ENCODE results near the gene MRPL2. TPM values are rescaled to one million over a fixed set of nuclear protein-coding genes. Genes with fewer than 3 reads are reported as not detected.
A peak's percentile ranks its signal among the peaks of the same experiment; 100 is the strongest.

The MRPL2 gene
- polyA plus RNA-seq, 3 donors: 23.9 to 26.9 (median 26.3) TPM

DNA sequence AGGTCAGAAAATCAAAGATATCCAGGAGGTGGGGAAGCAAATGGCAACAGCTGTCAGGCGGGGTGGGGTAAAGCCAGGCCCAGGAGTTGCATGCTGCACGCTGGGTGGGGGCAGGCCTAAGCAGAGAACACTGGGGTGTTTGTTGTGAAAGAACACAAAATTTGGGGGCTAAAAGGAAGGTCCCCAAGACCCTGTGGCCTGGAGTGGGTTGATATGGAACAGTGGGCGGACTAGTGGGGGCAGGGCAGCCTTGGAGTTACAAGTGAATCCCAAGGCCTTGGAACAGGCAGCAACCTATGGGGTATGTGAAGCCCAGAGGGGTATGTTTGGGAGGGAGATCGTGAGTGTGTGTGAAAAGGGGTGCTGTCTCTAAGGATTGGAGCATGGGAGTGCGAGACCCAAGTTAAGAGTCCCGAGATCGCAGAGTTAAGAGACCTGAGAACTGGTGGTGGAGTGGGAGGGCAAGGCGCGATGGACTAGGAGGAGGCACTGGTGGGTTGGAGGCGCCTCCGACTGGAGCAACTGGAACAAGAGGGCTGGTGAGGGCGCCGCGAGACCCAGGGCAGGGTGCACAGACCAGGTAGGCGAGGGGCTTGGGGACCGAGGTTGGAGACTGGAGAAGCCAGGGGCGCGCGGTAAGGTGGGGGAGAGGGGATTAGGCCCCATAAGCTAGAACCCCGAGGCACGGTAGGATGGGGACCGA lies 6.2 kb downstream of the MRPL2 start:
- peaks cover 16 to 44% of the 10 kb centered on the region in 2 donors for H3K36me3 ChIP-seq (replicated peaks in 1 of 2; ENCODE audit: control insufficient read depth in 1 of 2, insufficient read depth in 2 of 2, low read length in 2 of 2)
- H3K27me3 ChIP-seq (ENCODE audit: control insufficient read depth in 2 of 2, insufficient read depth in 2 of 2, low read length in 2 of 2): no peaks in the 10 kb centered on the region
- DNase-seq: no peak
- peaks cover 28% of the 10 kb centered on the region for H3K4me1 Mint-ChIP-seq
- TF ChIP-seq, protein P1, sequence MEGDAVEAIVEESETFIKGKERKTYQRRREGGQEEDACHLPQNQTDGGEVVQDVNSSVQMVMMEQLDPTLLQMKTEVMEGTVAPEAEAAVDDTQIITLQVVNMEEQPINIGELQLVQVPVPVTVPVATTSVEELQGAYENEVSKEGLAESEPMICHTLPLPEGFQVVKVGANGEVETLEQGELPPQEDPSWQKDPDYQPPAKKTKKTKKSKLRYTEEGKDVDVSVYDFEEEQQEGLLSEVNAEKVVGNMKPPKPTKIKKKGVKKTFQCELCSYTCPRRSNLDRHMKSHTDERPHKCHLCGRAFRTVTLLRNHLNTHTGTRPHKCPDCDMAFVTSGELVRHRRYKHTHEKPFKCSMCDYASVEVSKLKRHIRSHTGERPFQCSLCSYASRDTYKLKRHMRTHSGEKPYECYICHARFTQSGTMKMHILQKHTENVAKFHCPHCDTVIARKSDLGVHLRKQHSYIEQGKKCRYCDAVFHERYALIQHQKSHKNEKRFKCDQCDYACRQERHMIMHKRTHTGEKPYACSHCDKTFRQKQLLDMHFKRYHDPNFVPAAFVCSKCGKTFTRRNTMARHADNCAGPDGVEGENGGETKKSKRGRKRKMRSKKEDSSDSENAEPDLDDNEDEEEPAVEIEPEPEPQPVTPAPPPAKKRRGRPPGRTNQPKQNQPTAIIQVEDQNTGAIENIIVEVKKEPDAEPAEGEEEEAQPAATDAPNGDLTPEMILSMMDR (IDR thresholded peaks at IDR 0.05): no peak
- peak overlapping the region; percentile 83 to 94 (median 92) for H3K27ac Mint-ChIP-seq
- no peaks in the 10 kb centered on the region for H3K9me3 Mint-ChIP-seq
- peak overlapping the region; percentile 66 to 91 (median 85) for H3K4me3 ChIP-seq (replicated peaks in 1 of 3; ENCODE audit: low read depth in 2 of 3, low read length in 3 of 3)
- peaks cover 7% of the 10 kb centered on the region for H3K79me2 ChIP-seq (ENCODE audit: insufficient read depth, low read length)
- peak overlapping the region; percentile 80 for H3K9ac ChIP-seq (ENCODE audit: insufficient read depth, low read length, poor library complexity, severe bottlenecking)
- peaks cover 0 to 2% (median 2%) of the 10 kb centered on the region in 3 donors for H3K27me3 Mint-ChIP-seq (ENCODE audit: low read depth in 3 of 3)
- H3K27ac ChIP-seq (ENCODE audit: low read depth in 1 of 2, low read length in 2 of 2): peak overlapping the region; percentile 44 to 86
- no peaks in the 10 kb centered on the region for H4K20me1 ChIP-seq (ENCODE audit: insufficient read depth, low read length)
- intact Hi-C loops (cut with micrococcal nuclease): loop anchor here in 1 of 2 donors (10.0 kb wide), 1 partner anchor 122 kb away; the partner anchor contains the start of gene SRF
- peak overlapping the region; percentile 98 for H2AFZ ChIP-seq (ENCODE audit: insufficient read depth, low read depth, low read length, poor library complexity, severe bottlenecking)
- peaks cover 11 to 22% of the 10 kb centered on the region in 2 donors for H3K4me1 ChIP-seq (ENCODE audit: control insufficient read depth in 1 of 2, insufficient read depth in 2 of 2, low read length in 2 of 2)
- H3K9me3 ChIP-seq (replicated peaks in 1 of 2; ENCODE audit: control insufficient read depth in 1 of 2, insufficient read depth in 1 of 2, low read length in 2 of 2): no peaks in the 10 kb centered on the region
- 11% methylated on average over 22 of the region's 22 CpGs for WGBS (ENCODE audit: insufficient coverage)
- peak overlapping the region; percentile 98 for H3K4me2 ChIP-seq (replicated peaks; ENCODE audit: extremely low read depth, low read length, poor library complexity, severe bottlenecking)
- H3K36me3 Mint-ChIP-seq: peaks cover 43 to 54% of the 10 kb centered on the region in 2 donors
- peak overlapping the region; percentile 89 to 97 for H3K4me3 Mint-ChIP-seq

DNA sequence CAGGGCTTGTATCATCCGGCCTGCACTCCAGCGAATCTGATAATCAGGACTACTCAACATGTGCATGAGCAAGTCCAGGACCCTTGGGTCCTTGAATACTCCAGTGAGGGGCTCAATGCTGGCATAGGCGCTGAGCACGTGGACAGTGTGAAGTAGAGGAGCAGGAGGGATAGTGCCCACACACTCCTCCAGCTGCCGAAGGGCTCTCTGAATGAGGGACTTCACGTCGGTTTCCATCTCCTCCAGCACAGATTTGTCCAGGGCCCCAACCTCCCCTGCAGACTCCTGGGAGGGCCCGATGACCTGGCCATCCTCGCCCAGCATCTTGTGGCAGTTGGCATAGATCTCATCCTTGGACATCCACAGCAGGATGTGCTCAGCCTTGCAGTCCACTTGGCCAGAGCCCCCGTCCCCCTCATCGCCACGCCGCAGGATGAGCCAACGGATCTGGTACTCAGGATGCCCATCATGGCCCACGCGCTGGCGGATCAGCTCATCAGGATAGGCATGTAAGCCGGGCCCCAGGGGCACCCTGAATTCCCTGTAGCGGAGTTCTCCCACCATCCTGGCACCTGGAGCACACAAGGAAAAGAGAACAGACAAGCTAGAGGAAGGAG lies 6.9 kb downstream of the MRPL2 start:
- H3K4me3 ChIP-seq (replicated peaks in 1 of 3; ENCODE audit: low read depth in 2 of 3, low read length in 3 of 3): peak overlapping the region in 1 of 3 experiments; percentile 91

More for the DNA sequence above, 6.9 kb downstream of the MRPL2 start:
- H3K27me3 Mint-ChIP-seq (ENCODE audit: low read depth in 3 of 3): peaks cover 0 to 2% (median 2%) of the 10 kb centered on the region in 3 donors
- no peak for DNase-seq
- H3K27ac ChIP-seq (ENCODE audit: low read depth in 1 of 2, low read length in 2 of 2): peak overlapping the region in 1 of 2 donors; percentile 86
- H3K4me1 Mint-ChIP-seq: peaks cover 27% of the 10 kb centered on the region
- H3K9me3 Mint-ChIP-seq: no peaks in the 10 kb centered on the region
- peaks cover 2% of the 10 kb centered on the region for H3K79me2 ChIP-seq (ENCODE audit: insufficient read depth, low read length)
- no peaks in the 10 kb centered on the region for H3K27me3 ChIP-seq (ENCODE audit: control insufficient read depth in 2 of 2, insufficient read depth in 2 of 2, low read length in 2 of 2)
- peak overlapping the region; percentile 89 to 97 for H3K4me3 Mint-ChIP-seq
- H3K36me3 ChIP-seq (replicated peaks in 1 of 2; ENCODE audit: control insufficient read depth in 1 of 2, insufficient read depth in 2 of 2, low read length in 2 of 2): peaks cover 20 to 44% of the 10 kb centered on the region in 2 donors
- 96% methylated on average over 19 of the region's 19 CpGs for WGBS (ENCODE audit: insufficient coverage)
- H3K36me3 Mint-ChIP-seq: peaks cover 42 to 58% of the 10 kb centered on the region in 2 donors
- H3K9ac ChIP-seq (ENCODE audit: insufficient read depth, low read length, poor library complexity, severe bottlenecking): no peak overlapping the region
- H3K27ac Mint-ChIP-seq: peak overlapping the region in 4 of 7 donors; percentile 4 to 94 (median 90)
- TF ChIP-seq, protein P1 (IDR thresholded peaks at IDR 0.05): no peak
- no peaks in the 10 kb centered on the region for H4K20me1 ChIP-seq (ENCODE audit: insufficient read depth, low read length)
- no peaks in the 10 kb centered on the region for H3K9me3 ChIP-seq (replicated peaks in 1 of 2; ENCODE audit: control insufficient read depth in 1 of 2, insufficient read depth in 1 of 2, low read length in 2 of 2)
- peak overlapping the region; percentile 98 for H3K4me2 ChIP-seq (replicated peaks; ENCODE audit: extremely low read depth, low read length, poor library complexity, severe bottlenecking)
- peak overlapping the region; percentile 98 for H2AFZ ChIP-seq (ENCODE audit: insufficient read depth, low read depth, low read length, poor library complexity, severe bottlenecking)
- peaks cover 11 to 20% of the 10 kb centered on the region in 2 donors for H3K4me1 ChIP-seq (ENCODE audit: control insufficient read depth in 1 of 2, insufficient read depth in 2 of 2, low read length in 2 of 2)
- intact Hi-C loops (cut with micrococcal nuclease): loop anchor here in 1 of 2 donors (10.0 kb wide), 1 partner anchor 122 kb away; the partner anchor contains the start of gene SRF

Measured in CD14-positive monocyte (primary cell).